H1 (cell line): ENCODE results near the gene MAP2K5. TPM values are rescaled to one million over a fixed set of nuclear protein-coding genes. Genes with fewer than 3 reads are reported as not detected.

ENCODE experiments used
- CBX5 ChIP-seq: fragments of 300-800, 300-1000 bp; sonication (generic); IDR thresholded peaks from 2 replicates; pipeline ENCODE4 v1.7.1; 2016; ENCODE audit warnings: antibody characterized with exemption, low read length, low read depth
- KDM5A ChIP-seq: fragments of 200-600 bp; IDR thresholded peaks from 2 replicates; pipeline ENCODE4 v1.7.1; 2012; ENCODE audit warnings: mild to moderate bottlenecking, low read length, inconsistent platforms, mixed read lengths
- SIRT6 ChIP-seq: IDR thresholded peaks from one replicate; pipeline ENCODE4 v1.7.1; 2012; ENCODE audit warnings: low read length, inconsistent platforms
- SP2 ChIP-seq: IDR thresholded peaks from 2 replicates; pipeline ENCODE4 v1.6.1; 2012; ENCODE audit warnings: mild to moderate bottlenecking, low read length, inconsistent platforms
- polyA plus RNA-seq, 7 experiments: library from polyadenylated mRNA; depleted of rRNA in 3 of 7; stranded (reverse) in 5 of 7; unstranded in 2 of 7; fragments of >200 nt in 5 of 7; fragments of 200-250 nt in 2 of 7; gene quantifications; 1 replicate in 5 of 7; 2 replicates in 1 of 7; 4 replicates in 1 of 7; pipeline versions ENCODE4 v1.2.1 to v1.2.3, GENCODE V29; 2011 to 2013; ENCODE audit warnings: missing spikeins in 2 of 7, mixed read lengths in 2 of 7
- total RNA-seq: library from RNA; stranded (reverse); fragmentation: NEBNext Ultra II Directional; extraction: Animal tissue kit (Norgen Biotek cat#: 25700); gene quantifications from 2 replicates; pipeline ENCODE4 v1.2.1, GENCODE V29; 2021

The MAP2K5 gene
- total and polyA plus RNA-seq, 2 of the 8 experiments (the other 6 are each of a cell fraction or from before 2014, with no cell fraction given) = 4.4 to 15.8 TPM

DNA sequence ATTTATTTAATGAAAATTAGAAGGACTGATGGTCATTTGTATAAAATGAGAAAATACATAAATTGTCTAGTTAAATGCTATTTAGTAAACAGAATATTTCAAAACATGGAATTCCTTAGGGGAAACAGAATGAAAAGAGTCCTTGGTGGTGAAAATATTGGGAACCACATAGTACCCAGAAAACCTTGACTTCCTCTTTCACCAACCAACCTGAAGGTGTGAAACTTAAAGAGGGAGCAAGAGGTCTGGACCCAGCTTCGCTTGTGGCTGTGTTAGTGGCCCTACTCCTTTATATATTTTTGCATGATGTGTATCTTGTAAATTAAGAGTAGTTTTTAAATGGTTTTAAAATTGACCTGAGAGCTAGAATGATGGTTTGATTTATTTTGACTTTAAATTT lies 64.2 kb downstream of the MAP2K5 start (continued):
- TF ChIP-seq SP2 = no peak
- TF ChIP-seq KDM5A = no peak
- TF ChIP-seq SIRT6 = no peak
- TF ChIP-seq CBX5 = no peak
